HEK293 (cell line): ENCODE results near the gene TRAM2.

Experiments
- CTCF ChIA-PET: fragments of 350-600 bp; formaldehyde crosslinking; extraction: SDS; loops from one replicate; lab custom pipeline; 2021; ENCODE audit warnings: antibody characterized with exemption; lab: Yijun Ruan, JAX
- POLR2A ChIA-PET: fragments of 300-600 bp; formaldehyde crosslinking; extraction: SDS; loops from one replicate; lab custom pipeline; 2020; ENCODE audit warnings: antibody characterized with exemption, inconsistent platforms; lab: Yijun Ruan, JAX
- H3K27ac ChIP-seq: fragments of 200-500 bp; sonication (Bioruptor generic); 2 replicates; pipeline ENCODE4 v1.5.1; 2014; ENCODE audit warnings: low read depth, low read length, control low read depth, inconsistent platforms; ENCODE audit errors: extremely low read depth
- H3K36me3 ChIP-seq, 2 experiments: fragments of 200-500 bp in 1 of 2; sonication (Bioruptor generic) in 1 of 2; 1 replicate in 1 of 2; 2 replicates in 1 of 2; pipeline ENCODE4 v1.5.1; 2014 to 2017; ENCODE audit warnings: inconsistent platforms in 2 of 2, low read length in 2 of 2; ENCODE audit not compliant: control insufficient read depth in 2 of 2, insufficient read depth in 1 of 2
- H3K4me1 ChIP-seq: fragments of 200-500 bp; sonication (Bioruptor generic); 2 replicates; pipeline ENCODE4 v1.5.1; 2014; ENCODE audit warnings: mild to moderate bottlenecking, low read length, inconsistent platforms; ENCODE audit not compliant: control insufficient read depth, insufficient read depth
- H3K4me3 ChIP-seq: 2 replicates; pipeline ENCODE4 v1.5.1; 2011; ENCODE audit warnings: low read depth, mild to moderate bottlenecking, control low read depth, low read length, moderate library complexity
- H3K9me3 ChIP-seq: fragments of 200-500 bp; sonication (Bioruptor generic); 2 replicates; pipeline ENCODE4 v1.5.1; 2014; ENCODE audit warnings: low read depth, low read length, inconsistent platforms; ENCODE audit not compliant: control insufficient read depth, insufficient read depth
- OVOL3 ChIP-seq: fragments of 450-650 bp; formaldehyde crosslinking; IDR thresholded peaks from 2 replicates; pipeline ENCODE4 v1.5.1; 2016; ENCODE audit warnings: missing biosample characterization, missing genetic modification characterization
- SP2 ChIP-seq: fragments of 450-650 bp; formaldehyde crosslinking; IDR thresholded peaks from 2 replicates; pipeline ENCODE4 v1.5.1; 2016; ENCODE audit warnings: missing biosample characterization, missing genetic modification characterization
- ZBTB17 ChIP-seq: fragments of 450-650 bp; formaldehyde crosslinking; IDR thresholded peaks from 2 replicates; pipeline ENCODE4 v1.5.1; 2016; ENCODE audit warnings: missing biosample characterization, missing genetic modification characterization
- ZNF148 ChIP-seq: fragments of 450-650 bp; formaldehyde crosslinking; IDR thresholded peaks from 2 replicates; pipeline ENCODE4 v1.5.0; 2017; ENCODE audit warnings: missing biosample characterization, missing genetic modification characterization, borderline replicate concordance
- ZNF16 ChIP-seq: fragments of 450-650 bp; formaldehyde crosslinking; IDR thresholded peaks from 2 replicates; pipeline ENCODE4 v1.5.1; 2016; ENCODE audit warnings: low read depth, missing biosample characterization, missing genetic modification characterization
- ZNF184 ChIP-seq: fragments of 450-650 bp; IDR thresholded peaks from 2 replicates; pipeline ENCODE4 v1.5.1; 2018; ENCODE audit warnings: missing biosample characterization, mild to moderate bottlenecking, missing genetic modification characterization
- ZNF335 ChIP-seq: fragments of 450-650 bp; formaldehyde crosslinking; conservative IDR thresholded peaks from 2 replicates; pipeline ENCODE4 v1.5.1; 2016; ENCODE audit warnings: missing biosample characterization, missing genetic modification characterization
- ZNF404 ChIP-seq: fragments of 450-650 bp; formaldehyde crosslinking; IDR thresholded peaks from 2 replicates; pipeline ENCODE4 v1.5.1; 2017; ENCODE audit warnings: missing biosample characterization, missing genetic modification characterization
- ZNF513 ChIP-seq: fragments of 450-650 bp; IDR thresholded peaks from 2 replicates; pipeline ENCODE4 v1.5.1; 2018; ENCODE audit warnings: missing biosample characterization, missing genetic modification characterization
- ZNF623 ChIP-seq: fragments of 450-650 bp; formaldehyde crosslinking; IDR thresholded peaks from 2 replicates; pipeline ENCODE4 v1.5.1; 2016; ENCODE audit warnings: missing biosample characterization, missing genetic modification characterization
- TF ChIP-seq, protein P1 (sequence below): fragments of 450-650 bp; formaldehyde crosslinking; conservative IDR thresholded peaks from 2 replicates; pipeline ENCODE4 v1.5.1; 2016; ENCODE audit warnings: low read depth, missing biosample characterization, missing genetic modification characterization
- TF ChIP-seq, protein P2 (sequence below): fragments of 450-650 bp; formaldehyde crosslinking; IDR thresholded peaks from 2 replicates; pipeline ENCODE4 v1.5.1; 2016; ENCODE audit warnings: missing biosample characterization, missing genetic modification characterization, borderline replicate concordance

TRAM2 gene

GRCh38 chr6:52546192-52546591, 30.7 kb downstream of the TRAM2 start:
- Histone ChIP-seq H3K4me3 (no peak overlapping the region), H3K9me3 (no peaks in the 10 kb centered on the region), H3K4me1 (peaks cover 30% of the 10 kb centered on the region), H3K36me3 (no peaks in the 10 kb centered on the region), H3K27ac (no peak overlapping the region)
- ChIA-PET CTCF (interaction anchor here (0.7 kb wide), 1 partner anchor 65 kb away, joined by 5 read pairs; no protein-coding TSS in a partner anchor), POLR2A (no interaction called here)
- TF ChIP-seq OVOL3 (tag by site-specific recombination) (no peak), ZBTB17 (tag by site-specific recombination) (no peak), SP2 (tag by site-specific recombination) (no peak), ZNF404 (no peak), ZNF513 (tag by site-specific recombination) (no peak), ZNF184 (tag by site-specific recombination) (no peak), ZNF623 (tag by site-specific recombination) (no peak)
- TF ChIP-seq, protein P1, sequence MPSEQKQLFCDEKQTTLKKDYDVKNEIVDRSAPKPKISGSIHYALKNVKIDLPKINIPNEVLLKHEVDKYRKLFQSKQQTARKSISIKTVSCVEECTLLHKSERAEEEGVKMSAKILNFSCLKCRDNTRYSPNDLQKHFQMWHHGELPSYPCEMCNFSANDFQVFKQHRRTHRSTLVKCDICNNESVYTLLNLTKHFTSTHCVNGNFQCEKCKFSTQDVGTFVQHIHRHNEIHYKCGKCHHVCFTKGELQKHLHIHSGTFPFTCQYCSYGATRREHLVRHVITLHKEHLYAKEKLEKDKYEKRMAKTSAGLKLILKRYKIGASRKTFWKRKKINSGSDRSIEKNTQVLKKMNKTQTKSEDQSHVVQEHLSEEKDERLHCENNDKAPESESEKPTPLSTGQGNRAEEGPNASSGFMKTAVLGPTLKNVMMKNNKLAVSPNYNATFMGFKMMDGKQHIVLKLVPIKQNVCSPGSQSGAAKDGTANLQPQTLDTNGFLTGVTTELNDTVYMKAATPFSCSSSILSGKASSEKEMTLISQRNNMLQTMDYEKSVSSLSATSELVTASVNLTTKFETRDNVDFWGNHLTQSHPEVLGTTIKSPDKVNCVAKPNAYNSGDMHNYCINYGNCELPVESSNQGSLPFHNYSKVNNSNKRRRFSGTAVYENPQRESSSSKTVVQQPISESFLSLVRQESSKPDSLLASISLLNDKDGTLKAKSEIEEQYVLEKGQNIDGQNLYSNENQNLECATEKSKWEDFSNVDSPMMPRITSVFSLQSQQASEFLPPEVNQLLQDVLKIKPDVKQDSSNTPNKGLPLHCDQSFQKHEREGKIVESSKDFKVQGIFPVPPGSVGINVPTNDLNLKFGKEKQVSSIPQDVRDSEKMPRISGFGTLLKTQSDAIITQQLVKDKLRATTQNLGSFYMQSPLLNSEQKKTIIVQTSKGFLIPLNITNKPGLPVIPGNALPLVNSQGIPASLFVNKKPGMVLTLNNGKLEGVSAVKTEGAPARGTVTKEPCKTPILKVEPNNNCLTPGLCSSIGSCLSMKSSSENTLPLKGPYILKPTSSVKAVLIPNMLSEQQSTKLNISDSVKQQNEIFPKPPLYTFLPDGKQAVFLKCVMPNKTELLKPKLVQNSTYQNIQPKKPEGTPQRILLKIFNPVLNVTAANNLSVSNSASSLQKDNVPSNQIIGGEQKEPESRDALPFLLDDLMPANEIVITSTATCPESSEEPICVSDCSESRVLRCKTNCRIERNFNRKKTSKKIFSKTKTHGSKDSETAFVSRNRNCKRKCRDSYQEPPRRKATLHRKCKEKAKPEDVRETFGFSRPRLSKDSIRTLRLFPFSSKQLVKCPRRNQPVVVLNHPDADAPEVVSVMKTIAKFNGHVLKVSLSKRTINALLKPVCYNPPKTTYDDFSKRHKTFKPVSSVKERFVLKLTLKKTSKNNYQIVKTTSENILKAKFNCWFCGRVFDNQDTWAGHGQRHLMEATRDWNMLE (tag by site-specific recombination), result no peak
- TF ChIP-seq, protein P2, sequence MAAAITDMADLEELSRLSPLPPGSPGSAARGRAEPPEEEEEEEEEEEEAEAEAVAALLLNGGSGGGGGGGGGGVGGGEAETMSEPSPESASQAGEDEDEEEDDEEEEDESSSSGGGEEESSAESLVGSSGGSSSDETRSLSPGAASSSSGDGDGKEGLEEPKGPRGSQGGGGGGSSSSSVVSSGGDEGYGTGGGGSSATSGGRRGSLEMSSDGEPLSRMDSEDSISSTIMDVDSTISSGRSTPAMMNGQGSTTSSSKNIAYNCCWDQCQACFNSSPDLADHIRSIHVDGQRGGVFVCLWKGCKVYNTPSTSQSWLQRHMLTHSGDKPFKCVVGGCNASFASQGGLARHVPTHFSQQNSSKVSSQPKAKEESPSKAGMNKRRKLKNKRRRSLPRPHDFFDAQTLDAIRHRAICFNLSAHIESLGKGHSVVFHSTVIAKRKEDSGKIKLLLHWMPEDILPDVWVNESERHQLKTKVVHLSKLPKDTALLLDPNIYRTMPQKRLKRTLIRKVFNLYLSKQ (tag by site-specific recombination), result no peak

GRCh38 chr6:52545406-52546119, 31.3 kb downstream of the TRAM2 start:
- Histone ChIP-seq H3K36me3 (no peaks in the 10 kb centered on the region), H3K9me3 (no peaks in the 10 kb centered on the region), H3K27ac (no peak overlapping the region), H3K4me1 (peaks cover 25% of the 10 kb centered on the region), H3K4me3 (no peak overlapping the region)
- POLR2A ChIA-PET, result no interaction called here
- CTCF ChIA-PET, result interaction anchor here (0.5 to 1.7 kb wide), 4 partner anchors 11 to 107 kb away, joined by 3 to 5 read pairs (median 4); no protein-coding TSS in a partner anchor
- TF ChIP-seq ZNF335 (tag by site-specific recombination), result no peak
- TF ChIP-seq ZNF148 (tag by site-specific recombination), result no peak
- TF ChIP-seq ZNF16 (tag by site-specific recombination), result peak; percentile 78
